HG02763 (cell line): ENCODE measurements around the gene PADI1.

Experiments used
- ATAC-seq: cut with Tn5 transposase; IDR thresholded peaks from one replicate; pipeline ENCODE4 v1.9.1; 2021; ENCODE audit warnings: mild to moderate bottlenecking, moderate library complexity; ENCODE audit not compliant: unreplicated experiment

Gene PADI1

DNA sequence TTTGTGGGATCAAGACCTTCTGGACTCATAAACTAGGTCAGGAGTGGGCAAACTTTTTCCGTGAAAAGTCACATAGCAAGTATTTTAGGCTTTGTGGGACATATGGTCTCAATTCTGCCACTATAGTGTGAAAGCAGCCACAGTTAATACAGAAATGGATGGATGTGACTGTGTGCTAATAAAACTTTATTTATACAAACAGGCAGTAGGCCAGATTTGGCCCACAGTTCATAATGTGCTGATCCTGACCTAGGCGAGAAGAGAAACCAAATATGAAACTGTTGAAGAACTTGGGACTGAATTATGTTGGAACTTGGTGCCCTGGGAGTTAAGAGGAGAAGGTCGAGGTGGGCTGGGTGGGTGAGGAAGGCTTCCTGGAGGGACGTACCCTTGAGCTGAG lies 61.0 kb downstream of the PADI1 start:
- no peak for ATAC-seq

DNA sequence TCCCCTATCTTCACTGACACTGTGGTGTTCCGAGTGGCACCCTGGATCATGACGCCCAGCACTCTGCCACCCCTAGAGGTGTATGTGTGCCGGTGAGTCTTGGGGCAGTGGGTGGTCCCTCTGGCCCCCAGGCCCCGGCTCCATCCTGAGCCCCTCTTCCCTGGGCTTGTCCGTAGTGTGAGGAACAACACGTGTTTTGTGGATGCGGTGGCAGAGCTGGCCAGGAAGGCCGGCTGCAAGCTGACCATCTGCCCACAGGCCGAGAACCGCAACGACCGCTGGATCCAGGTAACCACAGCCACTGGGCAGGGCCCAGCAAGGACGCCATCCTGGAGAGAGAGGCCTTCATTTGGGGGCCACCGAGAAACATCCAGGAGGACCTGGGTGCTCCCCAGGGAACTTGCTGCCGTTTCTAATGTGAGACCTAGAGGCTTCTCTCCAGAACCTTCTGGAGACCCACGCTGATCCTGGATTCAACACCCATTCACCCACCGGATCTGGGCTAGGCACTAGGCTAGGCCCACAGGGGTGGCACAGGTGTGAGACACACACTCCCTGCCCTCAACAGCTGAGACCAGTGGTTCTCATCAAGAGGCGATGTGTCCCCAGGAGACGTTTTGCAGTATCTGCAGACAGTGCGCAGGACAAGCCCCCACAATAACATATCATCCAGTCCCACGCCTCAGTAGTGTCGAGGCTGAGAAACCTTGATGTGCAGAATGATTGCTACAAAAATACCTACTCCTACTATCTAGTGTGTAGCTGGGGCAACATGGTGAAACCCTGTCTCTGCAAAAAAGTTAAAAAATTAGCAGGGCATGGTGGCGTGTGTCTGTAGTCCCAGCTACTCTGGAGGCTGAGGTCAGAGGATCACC lies 66.2 kb downstream of the PADI1 start:
- no peak for ATAC-seq

- ATAC-seq: no peak
These were observed 67.1 kb downstream of the PADI1 start for GRCh38 chr1:17272066-17272465.

GRCh38 chr1:17272646-17273045 lies 67.7 kb downstream of the PADI1 start:
- no peak for ATAC-seq

DNA sequence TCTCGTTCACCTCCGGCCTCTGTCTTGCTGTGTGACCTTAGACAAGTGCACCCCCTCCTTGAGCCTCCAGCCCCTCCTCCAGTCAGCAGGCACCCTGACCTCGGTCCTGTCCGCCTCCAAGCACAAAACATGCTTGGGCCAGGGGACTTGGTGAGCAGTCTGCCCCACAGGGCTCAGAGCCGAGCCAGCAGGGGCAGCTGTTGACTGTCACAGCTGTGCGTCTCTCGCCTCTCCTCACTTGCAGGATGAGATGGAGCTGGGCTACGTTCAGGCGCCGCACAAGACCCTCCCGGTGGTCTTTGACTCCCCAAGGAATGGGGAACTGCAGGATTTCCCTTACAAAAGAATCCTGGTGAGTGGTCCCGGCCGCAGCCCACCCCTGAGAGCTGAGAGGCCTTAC lies 68.2 kb downstream of the PADI1 start:
- ATAC-seq: no peak

GRCh38 chr1:17274186-17275170 lies 69.5 kb downstream of the PADI1 start:
- no peak for ATAC-seq

GRCh38 chr1:17276568-17276967 lies 71.6 kb downstream of the PADI1 start:
- ATAC-seq: no peak

GRCh38 chr1:17277511-17278159 lies 72.7 kb downstream of the PADI1 start:
- ATAC-seq: no peak

DNA sequence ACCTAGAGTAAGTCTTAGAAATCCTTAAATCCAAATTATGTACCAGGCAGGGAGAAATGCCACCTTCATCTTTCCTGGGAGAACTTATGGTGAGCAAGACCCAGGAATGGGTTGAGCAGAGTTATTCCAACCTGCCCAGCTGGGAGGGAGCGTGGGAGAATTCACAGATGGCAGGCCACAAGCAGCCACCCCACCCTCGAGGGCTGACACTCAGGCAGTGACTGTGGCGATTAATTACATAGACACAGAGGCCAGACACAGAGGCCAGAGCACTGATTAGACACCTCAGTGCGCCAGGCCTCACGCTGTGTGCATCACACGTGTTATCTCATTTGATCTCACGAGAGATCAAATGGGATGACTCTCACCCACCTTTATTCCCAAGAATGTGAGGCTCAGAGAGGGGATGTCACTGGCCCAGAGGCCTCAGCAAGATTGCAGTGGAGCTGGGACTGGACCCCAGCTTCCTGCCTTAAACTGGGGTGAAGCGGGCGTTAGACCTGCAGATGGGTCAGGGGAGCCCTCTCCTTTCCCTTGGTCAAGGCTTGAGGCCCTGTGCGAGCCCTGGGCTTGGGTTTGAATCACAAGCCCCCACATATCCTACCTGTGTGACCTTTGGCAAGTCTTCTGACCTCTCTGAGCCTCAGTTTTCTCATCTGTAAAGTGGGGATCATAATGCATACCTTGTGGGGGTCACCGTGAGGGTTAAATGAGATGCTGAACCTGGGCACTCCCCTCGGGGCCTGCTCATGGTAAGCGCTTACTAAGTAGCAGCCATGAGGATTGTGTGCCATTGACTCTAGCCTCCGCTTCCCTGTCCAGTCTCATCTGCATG lies 74.3 kb downstream of the PADI1 start:
- no peak for ATAC-seq

- ATAC-seq: no peak
These were observed 75.5 kb downstream of the PADI1 start for GRCh38 chr1:17280436-17280835.

DNA sequence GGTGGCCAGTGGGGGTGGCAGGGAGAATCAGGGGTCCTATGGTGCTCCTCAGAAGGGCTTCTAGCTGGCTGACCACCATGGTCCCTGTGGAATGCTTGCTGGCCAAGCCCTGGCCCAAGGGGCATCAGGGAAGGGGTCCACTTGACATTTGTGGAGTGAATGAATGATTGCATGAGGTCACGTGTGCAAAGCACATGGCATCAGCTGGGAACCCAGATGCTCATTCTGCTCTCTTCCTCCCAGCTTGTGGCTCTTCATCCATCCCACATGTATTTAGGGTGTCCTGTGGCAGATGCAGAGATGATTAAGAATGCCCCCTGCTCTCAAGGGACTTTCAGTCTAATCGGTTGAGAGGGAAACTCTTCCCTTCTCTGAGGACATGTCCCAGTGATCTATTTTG lies 76.0 kb downstream of the PADI1 start:
- no peak for ATAC-seq

GRCh38 chr1:17281775-17282181 lies 76.8 kb downstream of the PADI1 start:
- no peak for ATAC-seq

GRCh38 chr1:17282836-17283235 lies 77.9 kb downstream of the PADI1 start:
- no peak for ATAC-seq

DNA sequence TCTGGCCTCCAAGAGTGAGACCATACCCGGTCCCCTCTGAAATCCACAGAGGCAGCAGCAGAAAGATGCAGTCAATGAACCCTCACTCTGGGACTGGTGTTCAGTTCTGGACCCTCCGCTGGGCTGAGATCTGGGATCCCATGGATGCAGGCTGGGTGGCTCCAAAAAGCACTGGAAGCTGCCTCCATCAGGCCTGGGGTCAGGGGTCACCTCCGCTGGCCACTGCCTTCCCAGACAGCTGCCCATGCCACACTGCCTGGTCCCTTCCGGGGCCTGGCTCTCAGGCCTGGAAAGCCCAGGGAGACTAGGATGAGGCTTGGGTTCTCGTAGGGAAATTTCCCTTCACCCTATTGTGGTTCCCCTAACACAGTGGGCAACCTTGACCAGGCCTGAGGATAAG lies 81.7 kb downstream of the PADI1 start:
- ATAC-seq: no peak

- ATAC-seq: no peak
These were observed 82.3 kb downstream of the PADI1 start for GRCh38 chr1:17287130-17287776.

DNA sequence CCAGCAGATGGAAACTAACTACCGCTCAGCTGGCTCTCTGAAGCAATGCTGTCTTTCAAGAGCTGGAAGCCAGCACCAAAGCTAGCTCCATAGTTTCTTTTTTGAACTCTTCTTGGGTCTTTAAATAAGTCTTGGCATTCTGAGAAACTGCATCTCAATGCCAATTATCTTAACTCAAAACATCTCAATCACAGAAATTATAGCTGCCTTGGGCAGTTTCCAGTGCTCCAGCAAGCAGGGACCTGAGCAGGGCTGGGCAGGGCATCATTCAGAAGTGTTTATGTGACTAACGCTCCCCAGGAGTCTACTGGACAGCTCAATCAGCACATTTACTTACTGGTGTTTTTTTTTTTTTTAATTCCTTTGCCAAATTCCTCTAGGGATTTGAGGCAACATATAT lies 84.8 kb downstream of the PADI1 start:
- ATAC-seq: no peak

GRCh38 chr1:17290553-17290952 lies 85.6 kb downstream of the PADI1 start:
- no peak for ATAC-seq

DNA sequence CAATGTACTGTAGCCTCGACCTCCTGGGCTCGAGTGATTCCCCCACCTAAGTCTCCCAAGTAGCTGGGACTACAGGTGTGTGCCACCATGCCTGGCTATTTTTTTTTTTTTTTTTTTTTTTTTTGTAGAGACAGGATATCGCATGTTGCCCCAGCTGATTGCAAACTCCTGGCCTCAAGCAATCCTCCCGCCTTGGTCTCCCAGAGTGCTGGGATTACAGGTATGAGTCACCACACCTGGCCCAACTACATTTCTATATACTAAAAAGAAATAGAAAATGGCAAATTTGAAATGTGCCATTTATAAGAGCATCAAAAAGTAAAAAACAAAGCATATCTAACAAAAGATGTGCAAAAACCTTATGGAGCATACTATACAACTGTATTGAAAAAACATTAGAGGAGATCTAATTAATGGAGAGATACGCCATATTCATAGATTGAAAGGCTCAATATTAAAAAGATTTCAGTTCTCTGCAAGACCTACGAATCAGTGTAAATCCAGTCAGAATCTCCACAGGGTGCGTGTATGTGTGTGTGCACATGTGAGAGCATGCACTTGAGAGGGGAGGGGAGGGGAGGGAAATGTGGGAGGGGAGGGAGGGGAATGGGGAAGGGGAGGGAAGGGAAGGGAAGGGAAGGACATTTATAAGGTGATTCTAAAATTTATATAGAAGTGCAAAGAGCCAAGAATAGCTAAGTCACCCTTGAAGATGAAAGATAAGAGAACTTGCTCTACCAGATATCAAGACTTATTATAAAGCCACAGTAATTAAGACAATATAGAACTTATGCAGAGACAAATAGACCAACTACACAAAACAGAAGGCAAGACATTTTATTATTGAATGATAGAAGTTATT lies 87.6 kb downstream of the PADI1 start:
- no peak for ATAC-seq
